HEK293 (cell line): ENCODE data around the gene SLC51A.

Experiments
- CTCF ChIA-PET: fragments of 350-600 bp; formaldehyde crosslinking; extraction: SDS; loops from one replicate; lab custom pipeline; 2021; ENCODE audit warnings: antibody characterized with exemption; lab: Yijun Ruan, JAX
- POLR2A ChIA-PET: fragments of 300-600 bp; formaldehyde crosslinking; extraction: SDS; loops from one replicate; lab custom pipeline; 2020; ENCODE audit warnings: antibody characterized with exemption, inconsistent platforms; lab: Yijun Ruan, JAX
- H3K27ac ChIP-seq: fragments of 200-500 bp; sonication (Bioruptor generic); 2 replicates; pipeline ENCODE4 v1.5.1; 2014; ENCODE audit warnings: low read depth, low read length, control low read depth, inconsistent platforms; ENCODE audit errors: extremely low read depth
- H3K36me3 ChIP-seq, 2 experiments: fragments of 200-500 bp in 1 of 2; sonication (Bioruptor generic) in 1 of 2; 1 replicate in 1 of 2; 2 replicates in 1 of 2; pipeline ENCODE4 v1.5.1; 2014 to 2017; ENCODE audit warnings: inconsistent platforms in 2 of 2, low read length in 2 of 2; ENCODE audit not compliant: control insufficient read depth in 2 of 2, insufficient read depth in 1 of 2
- H3K4me1 ChIP-seq: fragments of 200-500 bp; sonication (Bioruptor generic); 2 replicates; pipeline ENCODE4 v1.5.1; 2014; ENCODE audit warnings: mild to moderate bottlenecking, low read length, inconsistent platforms; ENCODE audit not compliant: control insufficient read depth, insufficient read depth
- H3K4me3 ChIP-seq: 2 replicates; pipeline ENCODE4 v1.5.1; 2011; ENCODE audit warnings: low read depth, mild to moderate bottlenecking, control low read depth, low read length, moderate library complexity
- H3K9me3 ChIP-seq: fragments of 200-500 bp; sonication (Bioruptor generic); 2 replicates; pipeline ENCODE4 v1.5.1; 2014; ENCODE audit warnings: low read depth, low read length, inconsistent platforms; ENCODE audit not compliant: control insufficient read depth, insufficient read depth
- GLIS1 ChIP-seq: fragments of 450-650 bp; formaldehyde crosslinking; IDR thresholded peaks from 2 replicates; pipeline ENCODE4 v1.5.1; 2016; ENCODE audit warnings: missing biosample characterization, missing genetic modification characterization
- KLF10 ChIP-seq: fragments of 450-650 bp; IDR thresholded peaks from 2 replicates; pipeline ENCODE4 v1.5.1; 2018; ENCODE audit warnings: missing biosample characterization, mild to moderate bottlenecking, missing genetic modification characterization
- KLF9 ChIP-seq: fragments of 450-650 bp; formaldehyde crosslinking; IDR thresholded peaks from 2 replicates; pipeline ENCODE4 v1.5.1; 2016; ENCODE audit warnings: missing biosample characterization, missing genetic modification characterization, low read depth
- PRDM10 ChIP-seq: fragments of 450-650 bp; formaldehyde crosslinking; IDR thresholded peaks from 2 replicates; pipeline ENCODE4 v1.5.1; 2016; ENCODE audit warnings: missing biosample characterization, missing genetic modification characterization
- YY1 ChIP-seq: fragments of 450-650 bp; formaldehyde crosslinking; IDR thresholded peaks from 2 replicates; pipeline ENCODE4 v1.5.1; 2018; ENCODE audit warnings: missing biosample characterization, missing genetic modification characterization
- YY2 ChIP-seq: fragments of 450-650 bp; formaldehyde crosslinking; IDR thresholded peaks from 2 replicates; pipeline ENCODE4 v1.5.1; 2016; ENCODE audit warnings: missing biosample characterization, missing genetic modification characterization
- ZBTB17 ChIP-seq: fragments of 450-650 bp; formaldehyde crosslinking; IDR thresholded peaks from 2 replicates; pipeline ENCODE4 v1.5.1; 2016; ENCODE audit warnings: missing biosample characterization, missing genetic modification characterization
- ZBTB44 ChIP-seq: fragments of 450-650 bp; IDR thresholded peaks from 2 replicates; pipeline ENCODE4 v1.5.1; 2018; ENCODE audit warnings: missing biosample characterization, mild to moderate bottlenecking, missing genetic modification characterization
- ZIC2 ChIP-seq: fragments of 450-650 bp; formaldehyde crosslinking; IDR thresholded peaks from 2 replicates; pipeline ENCODE4 v1.5.1; 2016; ENCODE audit warnings: missing biosample characterization, missing genetic modification characterization
- ZNF121 ChIP-seq: fragments of 450-650 bp; formaldehyde crosslinking; IDR thresholded peaks from 2 replicates; pipeline ENCODE4 v1.5.1; 2016; ENCODE audit warnings: missing biosample characterization, missing genetic modification characterization
- ZNF354C ChIP-seq: fragments of 450-650 bp; formaldehyde crosslinking; IDR thresholded peaks from 2 replicates; pipeline ENCODE4 v1.5.1; 2016; ENCODE audit warnings: missing biosample characterization, missing genetic modification characterization, low read depth, borderline replicate concordance
- ZNF366 ChIP-seq: fragments of 450-650 bp; formaldehyde crosslinking; conservative IDR thresholded peaks from 2 replicates; pipeline ENCODE4 v1.5.1; 2016; ENCODE audit warnings: missing biosample characterization, missing genetic modification characterization
- ZNF404 ChIP-seq: fragments of 450-650 bp; formaldehyde crosslinking; IDR thresholded peaks from 2 replicates; pipeline ENCODE4 v1.5.1; 2017; ENCODE audit warnings: missing biosample characterization, missing genetic modification characterization
- ZNF580 ChIP-seq: fragments of 450-650 bp; formaldehyde crosslinking; IDR thresholded peaks from 2 replicates; pipeline ENCODE4 v1.5.1; 2016; ENCODE audit warnings: missing biosample characterization, missing genetic modification characterization
- ZNF624 ChIP-seq: fragments of 450-650 bp; formaldehyde crosslinking; IDR thresholded peaks from 2 replicates; pipeline ENCODE4 v1.5.1; 2017; ENCODE audit warnings: missing biosample characterization, missing genetic modification characterization
- ZNF629 ChIP-seq: fragments of 450-650 bp; formaldehyde crosslinking; IDR thresholded peaks from 2 replicates; pipeline ENCODE4 v1.5.1; 2017; ENCODE audit warnings: missing biosample characterization, missing genetic modification characterization
- ZNF777 ChIP-seq: fragments of 450-650 bp; formaldehyde crosslinking; IDR thresholded peaks from 2 replicates; pipeline ENCODE4 v1.5.1; 2017; ENCODE audit warnings: missing biosample characterization, missing genetic modification characterization, borderline replicate concordance
- TF ChIP-seq, protein P1 (sequence below): fragments of 450-650 bp; formaldehyde crosslinking; IDR thresholded peaks from 2 replicates; pipeline ENCODE4 v1.5.1; 2016; ENCODE audit warnings: missing biosample characterization, missing genetic modification characterization
- TF ChIP-seq, protein P2 (sequence below): fragments of 450-650 bp; formaldehyde crosslinking; optimal IDR thresholded peaks from 2 replicates; pipeline ENCODE3; 2016; ENCODE audit warnings: missing biosample characterization, mild to moderate bottlenecking, missing genetic modification characterization
- TF ChIP-seq, protein P3 (sequence below): fragments of 450-650 bp; formaldehyde crosslinking; IDR thresholded peaks from 2 replicates; pipeline ENCODE4 v1.5.1; 2016; ENCODE audit warnings: missing biosample characterization, missing genetic modification characterization

The SLC51A gene

DNA sequence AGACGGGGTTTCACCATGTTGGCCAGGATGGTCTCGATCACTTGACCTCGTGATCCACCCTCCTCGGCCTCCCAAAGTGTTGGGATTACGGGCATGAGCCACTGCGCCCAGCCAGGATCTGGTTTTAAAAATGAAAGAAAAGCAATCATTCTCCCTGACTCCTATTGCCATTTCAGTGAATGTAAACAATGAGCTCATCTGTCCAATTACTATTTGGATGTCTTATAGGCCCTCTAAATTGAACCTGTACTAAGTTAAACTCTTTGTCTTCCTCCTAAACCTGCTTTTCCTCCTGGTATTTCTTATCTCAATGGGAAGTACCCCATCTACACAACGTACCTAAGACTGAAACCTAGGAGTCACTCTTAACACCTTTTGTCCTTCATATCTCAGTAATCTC is 47.5 kb downstream of the SLC51A start (continued):
- no peak for TF ChIP-seq ZNF777 (tag by site-specific recombination)
- TF ChIP-seq, protein P1, sequence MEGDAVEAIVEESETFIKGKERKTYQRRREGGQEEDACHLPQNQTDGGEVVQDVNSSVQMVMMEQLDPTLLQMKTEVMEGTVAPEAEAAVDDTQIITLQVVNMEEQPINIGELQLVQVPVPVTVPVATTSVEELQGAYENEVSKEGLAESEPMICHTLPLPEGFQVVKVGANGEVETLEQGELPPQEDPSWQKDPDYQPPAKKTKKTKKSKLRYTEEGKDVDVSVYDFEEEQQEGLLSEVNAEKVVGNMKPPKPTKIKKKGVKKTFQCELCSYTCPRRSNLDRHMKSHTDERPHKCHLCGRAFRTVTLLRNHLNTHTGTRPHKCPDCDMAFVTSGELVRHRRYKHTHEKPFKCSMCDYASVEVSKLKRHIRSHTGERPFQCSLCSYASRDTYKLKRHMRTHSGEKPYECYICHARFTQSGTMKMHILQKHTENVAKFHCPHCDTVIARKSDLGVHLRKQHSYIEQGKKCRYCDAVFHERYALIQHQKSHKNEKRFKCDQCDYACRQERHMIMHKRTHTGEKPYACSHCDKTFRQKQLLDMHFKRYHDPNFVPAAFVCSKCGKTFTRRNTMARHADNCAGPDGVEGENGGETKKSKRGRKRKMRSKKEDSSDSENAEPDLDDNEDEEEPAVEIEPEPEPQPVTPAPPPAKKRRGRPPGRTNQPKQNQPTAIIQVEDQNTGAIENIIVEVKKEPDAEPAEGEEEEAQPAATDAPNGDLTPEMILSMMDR (tag by site-specific recombination) = no peak
- no peak for TF ChIP-seq ZIC2
- peak; percentile 54; the same call in 1 of the 2 replicates for TF ChIP-seq ZNF629
- TF ChIP-seq, protein P2, sequence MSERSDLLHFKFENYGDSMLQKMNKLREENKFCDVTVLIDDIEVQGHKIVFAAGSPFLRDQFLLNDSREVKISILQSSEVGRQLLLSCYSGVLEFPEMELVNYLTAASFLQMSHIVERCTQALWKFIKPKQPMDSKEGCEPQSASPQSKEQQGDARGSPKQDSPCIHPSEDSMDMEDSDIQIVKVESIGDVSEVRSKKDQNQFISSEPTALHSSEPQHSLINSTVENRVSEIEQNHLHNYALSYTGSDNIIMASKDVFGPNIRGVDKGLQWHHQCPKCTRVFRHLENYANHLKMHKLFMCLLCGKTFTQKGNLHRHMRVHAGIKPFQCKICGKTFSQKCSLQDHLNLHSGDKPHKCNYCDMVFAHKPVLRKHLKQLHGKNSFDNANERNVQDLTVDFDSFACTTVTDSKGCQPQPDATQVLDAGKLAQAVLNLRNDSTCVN = peak; percentile 10
- peak; percentile 55 for TF ChIP-seq ZNF366
- TF ChIP-seq, all 188 proteins: peak for 8

GRCh38 chr3:196268284-196269163 is 52.2 kb downstream of the SLC51A start:
- ChIA-PET POLR2A (interaction anchor here (1.6 kb wide), 1 partner anchor 13 kb away, joined by 3 read pairs; no protein-coding TSS in a partner anchor), CTCF (interaction anchor here (0.7 to 1.0 kb wide), 3 partner anchors 15 to 262 kb away, joined by 3 to 6 read pairs (median 4); no protein-coding TSS in a partner anchor)
- H3K36me3 ChIP-seq = peaks cover 0 to 44% of the 10 kb centered on the region in 2 experiments; a peak in 2 of 3 replicates
- no peaks in the 10 kb centered on the region for H3K4me1 ChIP-seq
- 0 out of 2 replicates have a peak, but pooled peaks have one; percentile 19 for TF ChIP-seq ZIC2
- TF ChIP-seq ZBTB17 (tag by site-specific recombination) = 0 out of 2 replicates have a peak, but pooled peaks have one; percentile 18
- TF ChIP-seq YY2 (tag by site-specific recombination) = no peak
- no peak for TF ChIP-seq YY1
- 0 out of 2 replicates have a peak, but pooled peaks have one; percentile 23 for TF ChIP-seq KLF10 (tag by site-specific recombination)
- peak; percentile 78 for TF ChIP-seq GLIS1 (tag by site-specific recombination)
- TF ChIP-seq ZBTB44 (tag by site-specific recombination) = no peak
- no peak for TF ChIP-seq ZNF624
- no peak for TF ChIP-seq PRDM10 (tag by site-specific recombination)
- TF ChIP-seq ZNF121 (tag by site-specific recombination) = peak; percentile 72
- TF ChIP-seq, protein P3, sequence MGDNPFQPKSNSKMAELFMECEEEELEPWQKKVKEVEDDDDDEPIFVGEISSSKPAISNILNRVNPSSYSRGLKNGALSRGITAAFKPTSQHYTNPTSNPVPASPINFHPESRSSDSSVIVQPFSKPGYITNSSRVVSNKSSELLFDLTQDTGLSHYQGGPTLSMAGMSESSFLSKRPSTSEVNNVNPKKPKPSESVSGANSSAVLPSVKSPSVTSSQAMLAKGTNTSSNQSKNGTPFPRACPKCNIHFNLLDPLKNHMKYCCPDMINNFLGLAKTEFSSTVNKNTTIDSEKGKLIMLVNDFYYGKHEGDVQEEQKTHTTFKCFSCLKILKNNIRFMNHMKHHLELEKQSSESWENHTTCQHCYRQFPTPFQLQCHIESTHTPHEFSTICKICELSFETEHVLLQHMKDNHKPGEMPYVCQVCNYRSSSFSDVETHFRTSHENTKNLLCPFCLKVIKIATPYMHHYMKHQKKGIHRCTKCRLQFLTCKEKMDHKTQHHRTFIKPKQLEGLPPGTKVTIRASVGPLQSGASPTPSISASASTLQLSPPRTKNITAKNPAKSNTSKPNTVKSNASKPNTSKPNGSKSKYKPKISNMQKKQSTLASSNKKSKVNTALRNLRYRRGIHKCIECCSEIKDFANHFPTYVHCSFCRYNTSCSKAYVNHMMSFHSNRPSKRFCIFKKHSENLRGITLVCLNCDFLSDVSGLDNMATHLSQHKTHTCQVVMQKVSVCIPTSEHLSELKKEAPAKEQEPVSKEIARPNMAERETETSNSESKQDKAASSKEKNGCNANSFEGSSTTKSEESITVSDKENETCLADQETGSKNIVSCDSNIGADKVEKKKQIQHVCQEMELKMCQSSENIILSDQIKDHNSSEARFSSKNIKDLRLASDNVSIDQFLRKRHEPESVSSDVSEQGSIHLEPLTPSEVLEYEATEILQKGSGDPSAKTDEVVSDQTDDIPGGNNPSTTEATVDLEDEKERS (tag by site-specific recombination) = 0 out of 2 replicates have a peak, but pooled peaks have one; percentile 43
- TF ChIP-seq, protein P1 (tag by site-specific recombination) = no peak
- no peak for TF ChIP-seq ZNF354C (tag by site-specific recombination)
- no peak for TF ChIP-seq ZNF404 (tag by site-specific recombination)
- no peak for TF ChIP-seq ZNF580 (tag by site-specific recombination)
- peak; percentile 52; the same call in 1 of the 2 replicates for TF ChIP-seq KLF9 (tag by site-specific recombination)
- H3K4me3 ChIP-seq = no peak overlapping the region
- H3K9me3 ChIP-seq = no peaks in the 10 kb centered on the region
- no peak overlapping the region for H3K27ac ChIP-seq
